GM21360 (cell line): Measurements from ENCODE around the gene SIK2.

Source experiments
- ATAC-seq: cut with Tn5 transposase; IDR thresholded peaks from one replicate; pipeline ENCODE4 v1.9.1; 2021; ENCODE audit warnings: mild to moderate bottlenecking, moderate library complexity; ENCODE audit not compliant: unreplicated experiment

Gene SIK2

GRCh38 chr11:111581341-111581740 lies 20.9 kb upstream of the SIK2 start:
- ATAC-seq, result no peak

- no peak for ATAC-seq
Measured at GRCh38 chr11:111582163-111582562, 20.1 kb upstream of the SIK2 start.

GRCh38 chr11:111582881-111583280 lies 19.4 kb upstream of the SIK2 start:
- ATAC-seq, result no peak

GRCh38 chr11:111585371-111585770 lies 16.9 kb upstream of the SIK2 start:
- no peak for ATAC-seq

GRCh38 chr11:111586388-111586831 lies 15.8 kb upstream of the SIK2 start:
- ATAC-seq, result no peak

GRCh38 chr11:111589114-111589513 lies 13.1 kb upstream of the SIK2 start:
- ATAC-seq, result no peak

- ATAC-seq, result no peak
Measured at GRCh38 chr11:111589886-111590499, 12.3 kb upstream of the SIK2 start.

GRCh38 chr11:111591187-111591960 lies 10.9 kb upstream of the SIK2 start:
- no peak for ATAC-seq

GRCh38 chr11:111592491-111592890 lies 9.8 kb upstream of the SIK2 start:
- no peak for ATAC-seq

- no peak for ATAC-seq
Measured at GRCh38 chr11:111596319-111596718, 5.9 kb upstream of the SIK2 start.

- no peak for ATAC-seq
Measured at GRCh38 chr11:111598148-111598547, 4.1 kb upstream of the SIK2 start.

- ATAC-seq, result no peak
Measured at GRCh38 chr11:111598559-111598958, 3.7 kb upstream of the SIK2 start.

GRCh38 chr11:111601636-111601978 lies 642 bp upstream of the SIK2 start:
- ATAC-seq, result no peak

- ATAC-seq, result peak; percentile 11
Measured at GRCh38 chr11:111602865-111603610, 789 bp downstream of the SIK2 start.

GRCh38 chr11:111603611-111604130 lies 1.4 kb downstream of the SIK2 start:
- ATAC-seq, result no peak

- ATAC-seq, result no peak
Measured at GRCh38 chr11:111604392-111605009, 2.3 kb downstream of the SIK2 start.

- no peak for ATAC-seq
Measured at GRCh38 chr11:111605681-111606080, 3.4 kb downstream of the SIK2 start.

GRCh38 chr11:111606986-111607385 lies 4.7 kb downstream of the SIK2 start:
- no peak for ATAC-seq

- no peak for ATAC-seq
Measured at GRCh38 chr11:111607751-111608150, 5.5 kb downstream of the SIK2 start.

- ATAC-seq, result no peak
Measured at GRCh38 chr11:111612224-111612623, 10.0 kb downstream of the SIK2 start.

- ATAC-seq, result no peak
Measured at GRCh38 chr11:111617286-111617685, 15.0 kb downstream of the SIK2 start.
